GM12878 (cell line): ENCODE measurements around the gene COLQ.

Experiments used
- POLR2AphosphoS5 ChIP-seq: IDR thresholded peaks from 2 replicates; pipeline ENCODE4 v1.6.1; 2011; ENCODE audit warnings: mild to moderate bottlenecking, low read length, inconsistent platforms
- RCOR1 ChIP-seq: conservative IDR thresholded peaks from 2 replicates; pipeline ENCODE4 v1.6.1; 2012; ENCODE audit warnings: low read depth, low read length, improper control_type of control experiment
- ZZZ3 ChIP-seq: IDR thresholded peaks from 2 replicates; pipeline ENCODE4 v1.6.1; 2011; ENCODE audit warnings: low read depth; ENCODE audit not compliant: control insufficient read depth, insufficient read length
- TF ChIP-seq, protein P1 (sequence below), 3 experiments: IDR thresholded peaks in 2 of 3; conservative IDR thresholded peaks in 1 of 3; 2 replicates each; pipeline ENCODE4 v1.5.1; 2011; ENCODE audit warnings: low read depth in 3 of 3, low read length in 3 of 3, mild to moderate bottlenecking in 3 of 3, control low read depth in 2 of 3, moderate library complexity in 2 of 3, inconsistent platforms in 1 of 3, mixed read lengths in 1 of 3; ENCODE audit not compliant: control insufficient read depth in 2 of 3, insufficient read depth in 1 of 3; ENCODE audit errors: extremely low read depth in 1 of 3

DNA sequence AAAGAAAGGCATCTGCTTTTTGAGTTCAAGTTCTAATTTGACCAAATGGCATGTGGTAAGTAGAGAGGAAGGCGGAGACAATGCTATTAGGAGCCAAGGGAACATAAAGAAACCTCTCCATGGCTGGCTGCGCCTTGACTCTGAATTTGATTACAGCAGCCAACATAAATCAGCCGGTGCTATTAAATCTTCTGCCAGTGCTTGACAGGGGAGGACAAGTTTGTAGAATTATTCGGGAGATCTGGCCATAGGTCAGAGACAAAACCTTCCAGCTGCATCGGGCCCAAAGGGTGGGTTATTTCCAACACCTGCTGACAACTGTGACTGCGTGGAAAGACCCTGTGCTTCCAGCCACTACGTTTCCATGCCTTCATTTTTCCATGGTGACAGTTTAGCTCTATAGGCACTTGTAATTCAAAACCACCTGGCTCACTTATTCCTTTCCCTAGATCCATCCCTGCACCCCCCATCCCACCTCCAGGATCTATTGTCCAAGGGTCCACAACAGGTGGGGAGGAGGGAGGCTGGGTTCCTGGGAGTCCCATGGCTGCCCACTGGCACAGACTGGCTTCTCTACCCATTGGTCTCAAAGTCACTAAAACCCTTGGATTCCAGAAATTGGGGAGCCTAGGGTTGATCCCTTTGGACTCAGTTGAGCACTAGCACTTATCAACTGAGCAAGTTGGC is 15.9 kb downstream of the COLQ start:
- no peak for TF ChIP-seq ZZZ3
- TF ChIP-seq POLR2AphosphoS5, result no peak
- TF ChIP-seq, protein P1, sequence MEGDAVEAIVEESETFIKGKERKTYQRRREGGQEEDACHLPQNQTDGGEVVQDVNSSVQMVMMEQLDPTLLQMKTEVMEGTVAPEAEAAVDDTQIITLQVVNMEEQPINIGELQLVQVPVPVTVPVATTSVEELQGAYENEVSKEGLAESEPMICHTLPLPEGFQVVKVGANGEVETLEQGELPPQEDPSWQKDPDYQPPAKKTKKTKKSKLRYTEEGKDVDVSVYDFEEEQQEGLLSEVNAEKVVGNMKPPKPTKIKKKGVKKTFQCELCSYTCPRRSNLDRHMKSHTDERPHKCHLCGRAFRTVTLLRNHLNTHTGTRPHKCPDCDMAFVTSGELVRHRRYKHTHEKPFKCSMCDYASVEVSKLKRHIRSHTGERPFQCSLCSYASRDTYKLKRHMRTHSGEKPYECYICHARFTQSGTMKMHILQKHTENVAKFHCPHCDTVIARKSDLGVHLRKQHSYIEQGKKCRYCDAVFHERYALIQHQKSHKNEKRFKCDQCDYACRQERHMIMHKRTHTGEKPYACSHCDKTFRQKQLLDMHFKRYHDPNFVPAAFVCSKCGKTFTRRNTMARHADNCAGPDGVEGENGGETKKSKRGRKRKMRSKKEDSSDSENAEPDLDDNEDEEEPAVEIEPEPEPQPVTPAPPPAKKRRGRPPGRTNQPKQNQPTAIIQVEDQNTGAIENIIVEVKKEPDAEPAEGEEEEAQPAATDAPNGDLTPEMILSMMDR (IDR thresholded peaks at IDR 0.05 in 2 of 3, conservative IDR thresholded peaks at IDR 0.05 in 1 of 3; ENCODE audit: control insufficient read depth in 2 of 3, extremely low read depth in 1 of 3, insufficient read depth in 1 of 3, low read depth in 3 of 3, low read length in 3 of 3), result no peak
- TF ChIP-seq RCOR1, result no peak
